OCI-LY3 (cell line): ENCODE measurements around the gene DHTKD1.

Source experiments
- CTCF ChIP-seq: fragments of 200-600, 300-600 bp; sonication (generic); IDR thresholded peaks from 2 replicates; pipeline ENCODE4 v1.5.1; 2014; ENCODE audit warnings: antibody characterized with exemption, low read length, low read depth
- EZH2phosphoT487 ChIP-seq: fragments of 200-600 bp; shearing (Covaris generic); IDR thresholded peaks from 2 replicates; pipeline ENCODE4 v1.6.1; 2018; ENCODE audit warnings: antibody characterized with exemption, mixed run types, low read depth

GRCh38 chr10:12162927-12163326 lies 94.2 kb downstream of the DHTKD1 start:
- TF ChIP-seq CTCF, result no peak
- no peak for TF ChIP-seq EZH2phosphoT487
